Rectal smooth muscle tissue (tissue), 1 donor: ENCODE results near the gene LANCL3.
"Not testable (repeated sequence)": the region's sequence is repeated elsewhere in the genome, so short reads cannot be mapped to it uniquely, and the experiment has no call there.

Source experiments
- H3K27ac ChIP-seq: one replicate; pipeline ENCODE4 v1.7.0; 2013; ENCODE audit warnings: low read depth, low read length, inconsistent platforms
- H3K27me3 ChIP-seq: one replicate; pipeline ENCODE4 v1.7.0; 2013; ENCODE audit warnings: low read length; ENCODE audit not compliant: control insufficient read depth, insufficient read depth
- H3K36me3 ChIP-seq: one replicate; pipeline ENCODE4 v1.7.0; 2013; ENCODE audit warnings: low read length; ENCODE audit not compliant: control insufficient read depth, insufficient read depth
- H3K4me1 ChIP-seq: one replicate; pipeline ENCODE4 v1.7.0; 2013; ENCODE audit warnings: low read length; ENCODE audit not compliant: control insufficient read depth, insufficient read depth
- H3K4me3 ChIP-seq: one replicate; pipeline ENCODE4 v1.7.0; 2013; ENCODE audit warnings: low read length
- H3K9ac ChIP-seq: one replicate; pipeline ENCODE4 v1.7.0; 2013; ENCODE audit warnings: low read length

Gene LANCL3

GRCh38 chrX:37578045-37578444 lies 6.6 kb downstream of the LANCL3 start:
- Histone ChIP-seq H3K27me3 (no peaks in the 10 kb centered on the region), H3K27ac (peak overlapping the region; percentile 64), H3K36me3 (no peaks in the 10 kb centered on the region), H3K4me1 (no peaks in the 10 kb centered on the region), H3K9ac (no peak overlapping the region), H3K4me3 (no peak overlapping the region)

DNA sequence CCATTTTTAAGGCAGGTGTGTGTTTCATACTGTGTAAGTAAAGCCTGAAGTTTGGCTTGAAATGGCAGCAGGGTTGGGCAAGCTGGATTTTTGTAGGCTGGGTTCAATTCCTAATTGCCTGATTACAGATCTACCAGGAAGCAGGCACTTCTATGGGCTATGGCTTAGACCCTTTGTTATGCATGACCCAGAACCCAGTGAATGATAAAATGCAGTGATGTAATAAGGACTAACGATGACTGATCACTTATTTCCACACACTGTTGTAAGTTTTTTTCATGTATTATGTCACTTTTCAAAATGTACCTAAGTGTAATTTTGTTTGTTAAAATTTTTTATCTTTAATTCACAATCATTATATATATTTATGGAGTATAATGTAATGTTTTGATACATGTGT lies 8.6 kb downstream of the LANCL3 start:
- H3K27me3 ChIP-seq: no peaks in the 10 kb centered on the region
- no peak overlapping the region for H3K9ac ChIP-seq
- H3K4me1 ChIP-seq: no peaks in the 10 kb centered on the region
- no peaks in the 10 kb centered on the region for H3K36me3 ChIP-seq
- H3K4me3 ChIP-seq: no peak overlapping the region
- H3K27ac ChIP-seq: no peak overlapping the region

- not testable (repeated sequence) for H3K27me3 ChIP-seq, H3K9ac ChIP-seq, H3K36me3 ChIP-seq, H3K4me3 ChIP-seq, H3K4me1 ChIP-seq, H3K27ac ChIP-seq
Observed at GRCh38 chrX:37587337-37587736, 15.9 kb downstream of the LANCL3 start.

DNA sequence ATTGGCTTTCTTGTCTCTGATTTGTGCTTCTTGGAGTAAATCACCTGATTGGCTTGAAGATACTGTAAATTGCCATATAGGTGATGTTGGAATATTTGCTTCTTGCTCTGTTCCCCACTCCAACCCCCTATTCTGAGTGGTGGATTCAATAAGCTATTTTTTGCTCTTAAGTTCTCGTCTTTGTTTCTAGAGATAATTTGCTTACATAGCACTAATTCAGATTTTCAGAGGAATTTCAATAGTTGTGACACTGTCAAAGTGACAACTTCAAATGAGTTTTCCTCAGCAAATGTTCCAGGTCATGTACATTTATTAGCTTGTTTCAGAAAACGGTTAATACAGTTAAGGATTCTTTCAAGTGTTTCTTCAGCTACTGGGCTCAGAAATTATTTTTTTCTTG lies 18.6 kb downstream of the LANCL3 start:
- Histone ChIP-seq H3K27ac (no peak overlapping the region), H3K9ac (no peak overlapping the region), H3K4me1 (no peaks in the 10 kb centered on the region), H3K4me3 (no peak overlapping the region), H3K36me3 (no peaks in the 10 kb centered on the region), H3K27me3 (no peaks in the 10 kb centered on the region)

DNA sequence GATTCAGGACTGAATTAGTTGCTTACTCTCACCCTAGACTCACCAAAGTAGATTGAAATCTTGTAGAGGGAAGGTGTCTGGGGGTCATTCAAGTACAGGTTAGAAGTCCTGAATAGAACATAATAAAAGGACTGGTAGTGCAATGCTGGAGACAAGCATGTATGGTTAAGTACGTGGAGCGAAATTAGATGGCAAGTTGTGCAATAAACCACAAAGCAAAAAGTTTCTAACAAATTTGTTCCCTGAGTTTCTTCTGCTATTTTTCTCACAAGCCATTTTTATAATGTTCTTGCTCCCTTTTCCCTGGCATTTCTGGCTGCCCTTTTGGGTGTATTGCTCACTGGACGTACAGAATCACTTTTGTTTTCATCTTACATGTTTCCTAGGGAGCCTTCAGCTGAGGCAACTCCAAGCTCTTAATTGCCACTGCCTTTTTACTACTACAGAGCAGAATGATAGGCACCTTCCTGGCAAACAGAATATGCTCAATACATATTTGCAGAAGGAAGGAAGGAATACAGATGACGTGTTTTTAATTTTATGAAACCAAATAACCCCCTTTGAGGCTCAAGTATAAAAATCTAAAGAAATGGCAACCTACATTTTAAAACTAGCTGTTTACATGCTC lies 23.4 kb downstream of the LANCL3 start:
- no peaks in the 10 kb centered on the region for H3K36me3 ChIP-seq
- H3K4me1 ChIP-seq: no peaks in the 10 kb centered on the region
- H3K27ac ChIP-seq: no peak overlapping the region
- H3K27me3 ChIP-seq: no peaks in the 10 kb centered on the region
- no peak overlapping the region for H3K9ac ChIP-seq
- no peak overlapping the region for H3K4me3 ChIP-seq

GRCh38 chrX:37599729-37600128 lies 28.3 kb downstream of the LANCL3 start:
- Histone ChIP-seq H3K4me3 (no peak overlapping the region), H3K27ac (no peak overlapping the region), H3K4me1 (no peaks in the 10 kb centered on the region), H3K36me3 (no peaks in the 10 kb centered on the region), H3K9ac (no peak overlapping the region), H3K27me3 (no peaks in the 10 kb centered on the region)

DNA sequence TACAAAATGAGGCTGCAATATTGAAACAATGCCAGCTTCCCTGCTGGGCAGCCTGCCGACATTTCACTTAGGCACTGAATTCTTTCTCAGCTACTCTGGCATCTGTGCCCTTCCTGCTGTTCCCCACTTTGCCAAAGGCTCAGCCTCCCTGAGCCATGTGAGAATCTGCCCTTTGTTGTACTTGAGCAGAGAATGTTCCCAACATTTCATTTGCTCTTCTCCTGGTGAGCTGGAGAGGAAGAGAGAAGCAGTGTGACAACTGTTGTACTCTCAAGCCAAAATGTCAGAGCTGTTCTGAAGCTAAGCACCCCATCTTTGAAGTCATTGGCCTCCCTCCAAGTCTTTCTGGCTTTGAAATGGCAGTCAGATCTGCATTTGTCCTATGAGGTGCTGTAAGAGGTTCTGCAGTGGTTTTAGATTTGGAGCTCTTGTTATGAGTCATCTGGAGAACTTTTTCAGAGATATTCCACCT lies 32.5 kb downstream of the LANCL3 start:
- no peaks in the 10 kb centered on the region for H3K36me3 ChIP-seq
- H3K4me1 ChIP-seq: peaks cover 2% of the 10 kb centered on the region
- H3K9ac ChIP-seq: no peak overlapping the region
- H3K27me3 ChIP-seq: no peaks in the 10 kb centered on the region
- peak overlapping the region; percentile 0 for H3K27ac ChIP-seq
- H3K4me3 ChIP-seq: no peak overlapping the region

DNA sequence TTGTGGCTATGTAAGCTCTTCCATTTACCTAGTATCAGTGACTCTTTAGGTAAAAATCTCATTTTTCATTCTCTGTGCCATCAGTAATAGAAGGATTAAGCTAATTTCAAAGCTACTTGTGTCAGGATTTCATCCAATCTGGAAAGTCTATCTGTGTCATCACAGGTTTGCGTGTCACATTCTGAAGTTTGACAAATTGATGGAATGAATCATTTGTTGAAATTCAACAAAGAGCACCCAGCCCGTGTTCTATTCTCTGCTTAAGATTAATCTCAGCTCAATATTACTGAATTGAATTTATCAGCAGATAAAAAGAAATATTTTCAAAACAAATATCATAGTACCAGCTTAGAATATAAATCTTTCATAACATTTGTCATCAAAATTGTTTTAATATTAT lies 35.8 kb downstream of the LANCL3 start:
- no peak overlapping the region for H3K27ac ChIP-seq
- no peak overlapping the region for H3K9ac ChIP-seq
- no peaks in the 10 kb centered on the region for H3K27me3 ChIP-seq
- peaks cover 2% of the 10 kb centered on the region for H3K4me1 ChIP-seq
- H3K36me3 ChIP-seq: no peaks in the 10 kb centered on the region
- H3K4me3 ChIP-seq: no peak overlapping the region

- Histone ChIP-seq H3K9ac (no peak overlapping the region), H3K4me1 (peaks cover 2% of the 10 kb centered on the region), H3K4me3 (no peak overlapping the region), H3K36me3 (no peaks in the 10 kb centered on the region), H3K27ac (no peak overlapping the region), H3K27me3 (no peaks in the 10 kb centered on the region)
Observed at GRCh38 chrX:37608156-37608555, 36.7 kb downstream of the LANCL3 start.

- Histone ChIP-seq H3K4me1 (peaks cover 2% of the 10 kb centered on the region), H3K36me3 (no peaks in the 10 kb centered on the region), H3K4me3 (no peak overlapping the region), H3K9ac (no peak overlapping the region), H3K27ac (no peak overlapping the region), H3K27me3 (no peaks in the 10 kb centered on the region)
Observed at GRCh38 chrX:37609727-37610126, 38.3 kb downstream of the LANCL3 start.

DNA sequence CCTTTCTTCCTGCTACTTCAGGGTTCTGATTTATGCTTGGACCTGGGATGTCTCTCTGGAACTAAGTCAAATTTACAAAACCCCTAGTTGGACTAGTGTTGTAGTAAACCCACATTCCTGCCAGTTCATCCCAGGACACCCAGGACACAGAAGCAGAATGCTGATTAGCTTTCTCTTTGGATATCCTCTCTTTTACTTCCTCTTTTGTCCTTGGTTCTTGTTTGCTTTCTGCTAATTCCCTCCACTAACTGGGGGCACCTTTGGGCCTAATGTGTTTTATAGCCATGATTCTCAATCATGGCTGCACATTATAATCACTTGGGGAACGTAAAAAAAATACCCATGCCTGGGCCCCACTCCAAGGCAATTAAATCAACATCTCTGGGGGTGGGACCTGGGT lies 42.5 kb downstream of the LANCL3 start:
- Histone ChIP-seq H3K4me3 (no peak overlapping the region), H3K27me3 (no peaks in the 10 kb centered on the region), H3K36me3 (no peaks in the 10 kb centered on the region), H3K4me1 (no peaks in the 10 kb centered on the region), H3K9ac (no peak overlapping the region), H3K27ac (no peak overlapping the region)

GRCh38 chrX:37627602-37628001 lies 56.1 kb downstream of the LANCL3 start:
- no peak overlapping the region for H3K9ac ChIP-seq
- H3K36me3 ChIP-seq: no peaks in the 10 kb centered on the region
- H3K4me3 ChIP-seq: no peak overlapping the region
- H3K4me1 ChIP-seq: no peaks in the 10 kb centered on the region
- no peak overlapping the region for H3K27ac ChIP-seq
- H3K27me3 ChIP-seq: no peaks in the 10 kb centered on the region

DNA sequence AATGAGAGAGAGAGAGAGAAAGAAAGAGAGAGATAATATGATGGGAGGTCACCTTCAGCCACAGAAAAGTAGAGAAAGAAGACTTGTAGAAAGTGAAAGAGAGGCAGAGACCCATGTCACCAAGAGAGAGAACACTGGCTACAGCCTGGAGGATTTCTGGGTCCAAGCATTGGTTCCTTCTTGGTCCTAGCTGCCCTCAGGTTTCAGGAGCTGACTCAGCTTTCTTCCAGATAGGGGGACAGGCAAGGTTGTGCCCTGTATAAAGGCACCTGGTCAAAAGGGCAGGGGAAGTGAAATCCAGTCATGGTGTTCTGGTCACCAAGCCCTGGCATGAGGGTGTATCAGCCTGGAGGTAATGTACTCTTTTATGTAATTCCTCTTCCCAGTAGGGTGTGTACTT lies 66.6 kb downstream of the LANCL3 start:
- no peaks in the 10 kb centered on the region for H3K27me3 ChIP-seq
- H3K9ac ChIP-seq: no peak overlapping the region
- no peak overlapping the region for H3K27ac ChIP-seq
- no peaks in the 10 kb centered on the region for H3K36me3 ChIP-seq
- H3K4me1 ChIP-seq: no peaks in the 10 kb centered on the region
- no peak overlapping the region for H3K4me3 ChIP-seq
